Tibial artery (tissue), 4 donors: ENCODE data around the gene MAEA.

Source experiments
- DNase-seq, 2 donors: peaks; one replicate each; pipeline ENCODE4 v3.0.0-alpha.2; 2019
- H3K27ac ChIP-seq, 2 donors: fragments of 200-600 bp; sonication (generic) in 1 of 2; 1 replicate in 1 of 2; 2 replicates in 1 of 2; pipeline ENCODE4 v1.5.1; 2018 to 2019; ENCODE audit warnings: mild to moderate bottlenecking in 1 of 2
- H3K27me3 ChIP-seq, 2 donors: fragments of 200-600 bp; sonication (generic) in 1 of 2; one replicate each; pipeline versions ENCODE4 v1.5.1 to v1.6.0; 2016 to 2019
- H3K36me3 ChIP-seq, 3 donors: fragments of 200-600 bp; sonication (generic) in 2 of 3; one replicate each; pipeline ENCODE4 v1.5.1; 2016 to 2019; ENCODE audit warnings: mild to moderate bottlenecking in 2 of 3
- H3K4me1 ChIP-seq, 4 donors: fragments of 200-600 bp; sonication (generic) in 2 of 4; 1 replicate in 3 of 4; 2 replicates in 1 of 4; pipeline ENCODE4 v1.5.1; 2016 to 2019
- H3K4me3 ChIP-seq, 2 donors: fragments of 200-600 bp; sonication (generic) in 1 of 2; 1 replicate in 1 of 2; 2 replicates in 1 of 2; pipeline ENCODE4 v1.5.1; 2018 to 2019; ENCODE audit warnings: mild to moderate bottlenecking in 2 of 2
- H3K9me3 ChIP-seq, 3 donors: fragments of 200-600 bp; sonication (generic) in 1 of 3; one replicate each; pipeline ENCODE4 v1.5.1; 2016 to 2019
- CTCF ChIP-seq, 2 experiments: fragments of 200-600 bp in 1 of 2; fragments of 450-650 bp in 1 of 2; IDR thresholded peaks; one replicate each; pipeline ENCODE4 v1.5.1; 2017 to 2019; ENCODE audit warnings: antibody characterized with exemption in 2 of 2, mild to moderate bottlenecking in 1 of 2, moderate library complexity in 1 of 2
- intact Hi-C: fragments of 100-400 bp; cut with DNase I; formaldehyde crosslinking; loops from one replicate; pipeline ENCODE4 v1.15.0; 2023; ENCODE audit warnings: low total_unique reads

The MAEA gene

GRCh38 chr4:1245481-1246051 is 44.1 kb upstream of the MAEA start:
- Histone ChIP-seq H3K4me1 (peaks cover 15 to 72% (median 61%) of the 10 kb centered on the region in 4 donors), H3K4me3 (peak overlapping the region in 1 of 2 donors; percentile 61), H3K9me3 (no peaks in the 10 kb centered on the region), H3K27me3 (no peaks in the 10 kb centered on the region), H3K36me3 (peaks cover 6 to 15% (median 8%) of the 10 kb centered on the region in 3 donors), H3K27ac (no peak overlapping the region)
- TF ChIP-seq CTCF (IDR thresholded peaks at IDR 0.05), result no peak
- peak; percentile 10 to 57 for DNase-seq
- intact Hi-C loops, result loop anchor here (1.0 to 5.0 kb wide), 2 partner anchors 47 to 78 kb away; no protein-coding TSS in a partner anchor

GRCh38 chr4:1246111-1246881 is 43.4 kb upstream of the MAEA start:
- Histone ChIP-seq H3K27me3 (no peaks in the 10 kb centered on the region), H3K27ac (peak overlapping the region in 1 of 2 donors; percentile 85)

GRCh38 chr4:1246901-1247863 is 42.5 kb upstream of the MAEA start:
- Histone ChIP-seq H3K27ac (peak overlapping the region; percentile 85 to 96), H3K9me3 (no peaks in the 10 kb centered on the region), H3K4me3 (peak overlapping the region; percentile 61 to 67), H3K36me3 (no peaks in the 10 kb centered on the region), H3K27me3 (no peaks in the 10 kb centered on the region), H3K4me1 (peaks cover 15 to 69% (median 59%) of the 10 kb centered on the region in 4 donors)
- peak; percentile 21 to 62 for DNase-seq
- intact Hi-C loops, result loop anchor here (1.0 to 5.0 kb wide), 2 partner anchors 45 to 80 kb away; no protein-coding TSS in a partner anchor
- TF ChIP-seq CTCF (IDR thresholded peaks at IDR 0.05), result no peak

More at GRCh38 chr4:1246111-1246881, 43.4 kb upstream of the MAEA start:
- peak; percentile 17 to 66 for DNase-seq
- intact Hi-C loops, result loop anchor here (1.0 to 5.0 kb wide), 2 partner anchors 46 to 79 kb away; no protein-coding TSS in a partner anchor
- H3K4me3 ChIP-seq, result peak overlapping the region; percentile 61 to 67
- H3K9me3 ChIP-seq, result no peaks in the 10 kb centered on the region
- H3K36me3 ChIP-seq, result peaks cover 0 to 8% (median under 1%) of the 10 kb centered on the region in 3 donors
- H3K4me1 ChIP-seq, result peaks cover 15 to 76% (median 63%) of the 10 kb centered on the region in 4 donors
- no peak for TF ChIP-seq CTCF (IDR thresholded peaks at IDR 0.05)

GRCh38 chr4:1247864-1248244 is 41.8 kb upstream of the MAEA start:
- TF ChIP-seq CTCF (IDR thresholded peaks at IDR 0.05), result no peak
- Histone ChIP-seq H3K36me3 (no peaks in the 10 kb centered on the region), H3K4me1 (peaks cover 15 to 62% (median 55%) of the 10 kb centered on the region in 4 donors), H3K27me3 (no peaks in the 10 kb centered on the region), H3K27ac (peak overlapping the region; percentile 85 to 96), H3K9me3 (no peaks in the 10 kb centered on the region), H3K4me3 (peak overlapping the region; percentile 61 to 67)
- intact Hi-C loops, result loop anchor here (5.0 kb wide), 1 partner anchor 44 kb away; no protein-coding TSS in a partner anchor
- peak in 1 of 2 donors; percentile 67 for DNase-seq
